ENCODE results near the gene SMIM41.

- TF ChIP-seq, protein P1, sequence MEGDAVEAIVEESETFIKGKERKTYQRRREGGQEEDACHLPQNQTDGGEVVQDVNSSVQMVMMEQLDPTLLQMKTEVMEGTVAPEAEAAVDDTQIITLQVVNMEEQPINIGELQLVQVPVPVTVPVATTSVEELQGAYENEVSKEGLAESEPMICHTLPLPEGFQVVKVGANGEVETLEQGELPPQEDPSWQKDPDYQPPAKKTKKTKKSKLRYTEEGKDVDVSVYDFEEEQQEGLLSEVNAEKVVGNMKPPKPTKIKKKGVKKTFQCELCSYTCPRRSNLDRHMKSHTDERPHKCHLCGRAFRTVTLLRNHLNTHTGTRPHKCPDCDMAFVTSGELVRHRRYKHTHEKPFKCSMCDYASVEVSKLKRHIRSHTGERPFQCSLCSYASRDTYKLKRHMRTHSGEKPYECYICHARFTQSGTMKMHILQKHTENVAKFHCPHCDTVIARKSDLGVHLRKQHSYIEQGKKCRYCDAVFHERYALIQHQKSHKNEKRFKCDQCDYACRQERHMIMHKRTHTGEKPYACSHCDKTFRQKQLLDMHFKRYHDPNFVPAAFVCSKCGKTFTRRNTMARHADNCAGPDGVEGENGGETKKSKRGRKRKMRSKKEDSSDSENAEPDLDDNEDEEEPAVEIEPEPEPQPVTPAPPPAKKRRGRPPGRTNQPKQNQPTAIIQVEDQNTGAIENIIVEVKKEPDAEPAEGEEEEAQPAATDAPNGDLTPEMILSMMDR (conservative IDR thresholded peaks at IDR 0.05), result no peak
- no peak for TF ChIP-seq ZFX (IDR thresholded peaks at IDR 0.05)
Measured at GRCh38 chr12:52041035-52041434, 38.5 kb upstream of the SMIM41 start.
